ENCODE data around the gene DLGAP3.

DLGAP3 gene

GRCh38 chr1:34843392-34844251, 85.8 kb downstream of the DLGAP3 start:
- no peak overlapping the region for H3K27ac ChIP-seq

GRCh38 chr1:34842952-34843371, 86.5 kb downstream of the DLGAP3 start:
- Histone ChIP-seq H3K4me3 (ENCODE audit: low read depth, low read length) (no peak overlapping the region), H3K36me3 (no peaks in the 10 kb centered on the region), H3K27me3 (ENCODE audit: insufficient read depth, low read depth, severe bottlenecking) (no peaks in the 10 kb centered on the region), H3K27ac (no peak overlapping the region), H3K9me3 (ENCODE audit: severe bottlenecking) (no peaks in the 10 kb centered on the region)
- TF ChIP-seq CTCF (IDR thresholded peaks at IDR 0.05; ENCODE audit: low read depth, low read length): no peak
- DNase-seq: no peak

More at GRCh38 chr1:34843392-34844251, 85.8 kb downstream of the DLGAP3 start:
- no peaks in the 10 kb centered on the region for H3K27me3 ChIP-seq (ENCODE audit: insufficient read depth, low read depth, severe bottlenecking)
- TF ChIP-seq CTCF (IDR thresholded peaks at IDR 0.05; ENCODE audit: low read depth, low read length): no peak
- no peak overlapping the region for H3K4me3 ChIP-seq (ENCODE audit: low read depth, low read length)
- H3K9me3 ChIP-seq (ENCODE audit: severe bottlenecking): no peaks in the 10 kb centered on the region
- no peaks in the 10 kb centered on the region for H3K36me3 ChIP-seq
- peak; percentile 18 for DNase-seq

GRCh38 chr1:34842073-34842472, 87.4 kb downstream of the DLGAP3 start:
- H3K27ac ChIP-seq: no peak overlapping the region
- no peaks in the 10 kb centered on the region for H3K27me3 ChIP-seq (ENCODE audit: insufficient read depth, low read depth, severe bottlenecking)
- TF ChIP-seq CTCF (IDR thresholded peaks at IDR 0.05; ENCODE audit: low read depth, low read length): no peak

GRCh38 chr1:34840426-34840825, 89.0 kb downstream of the DLGAP3 start:
- Histone ChIP-seq H3K4me3 (ENCODE audit: low read depth, low read length) (no peak overlapping the region), H3K9me3 (ENCODE audit: severe bottlenecking) (no peaks in the 10 kb centered on the region), H3K36me3 (no peaks in the 10 kb centered on the region), H3K27me3 (ENCODE audit: insufficient read depth, low read depth, severe bottlenecking) (no peaks in the 10 kb centered on the region), H3K27ac (no peak overlapping the region)
- TF ChIP-seq CTCF (IDR thresholded peaks at IDR 0.05; ENCODE audit: low read depth, low read length): no peak
- no peak for DNase-seq

More at GRCh38 chr1:34842073-34842472, 87.4 kb downstream of the DLGAP3 start:
- H3K36me3 ChIP-seq: no peaks in the 10 kb centered on the region
- no peaks in the 10 kb centered on the region for H3K9me3 ChIP-seq (ENCODE audit: severe bottlenecking)
- H3K4me3 ChIP-seq (ENCODE audit: low read depth, low read length): no peak overlapping the region
- no peak for DNase-seq

- DNase-seq: no peak
- TF ChIP-seq CTCF (IDR thresholded peaks at IDR 0.05; ENCODE audit: low read depth, low read length): no peak
- Histone ChIP-seq H3K27me3 (ENCODE audit: insufficient read depth, low read depth, severe bottlenecking) (no peaks in the 10 kb centered on the region), H3K9me3 (ENCODE audit: severe bottlenecking) (no peaks in the 10 kb centered on the region), H3K4me3 (ENCODE audit: low read depth, low read length) (no peak overlapping the region), H3K27ac (no peak overlapping the region), H3K36me3 (no peaks in the 10 kb centered on the region)
These were observed 89.7 kb downstream of the DLGAP3 start for GRCh38 chr1:34839526-34840305.
